IMR-90 (cell line): ENCODE measurements around the gene WDR53. TPM values are rescaled to one million over a fixed set of nuclear protein-coding genes. Genes with fewer than 3 reads are reported as not detected.
"Not testable (repeated sequence)": the region's sequence is repeated elsewhere in the genome, so short reads cannot be mapped to it uniquely, and the experiment has no call there.

ENCODE experiments used
- ATAC-seq: fragments of 200-7000 bp; cut with Tn5 transposase; 2 replicates; pipeline ENCODE4 v1.9.1; 2020; ENCODE audit warnings: low read depth, mild to moderate bottlenecking, moderate library complexity
- BruUV-seq: library from RNA; stranded (reverse); fragments of 400-500 nt; replicated peaks from 2 replicates; lab custom pipeline; 2021; lab: Mats Ljungman, UMichigan
- CTCF ChIA-PET: fragments of 300-600 bp; formaldehyde crosslinking; extraction: SDS; loops from one replicate; lab custom pipeline; 2021; ENCODE audit warnings: antibody characterized with exemption; lab: Yijun Ruan, JAX
- POLR2A ChIA-PET: fragments of 300-600 bp; sonication (Branson Sonifier 250); formaldehyde crosslinking; loops from one replicate; lab custom pipeline; 2022; ENCODE audit warnings: antibody characterized with exemption; ENCODE audit not compliant: unreplicated experiment; lab: Charles Lee
- DNase-seq: peaks from one replicate; pipeline ENCODE4 v3.0.0; 2013
- H2AFZ ChIP-seq: replicated peaks from 2 replicates; pipeline ENCODE3; 2013; ENCODE audit warnings: low read length, mild to moderate bottlenecking; ENCODE audit not compliant: poor library complexity
- H2AK5ac ChIP-seq: 2 replicates; pipeline ENCODE4 v1.6.1; 2013; ENCODE audit warnings: low read depth, low read length, inconsistent platforms
- H2AK9ac ChIP-seq: replicated peaks from 2 replicates; pipeline ENCODE3; 2013; ENCODE audit warnings: mild to moderate bottlenecking, low read depth, low read length, moderate library complexity; ENCODE audit not compliant: poor library complexity
- H2BK120ac ChIP-seq: 2 replicates; pipeline ENCODE4 v1.6.1; 2013; ENCODE audit warnings: low read depth, low read length, inconsistent platforms
- H2BK15ac ChIP-seq: 3 replicates; pipeline ENCODE4 v1.6.1; 2013; ENCODE audit warnings: low read depth, low read length, inconsistent platforms
- H2BK20ac ChIP-seq: 2 replicates; pipeline ENCODE4 v1.6.1; 2013; ENCODE audit warnings: low read depth, mild to moderate bottlenecking, inconsistent platforms, low read length, moderate library complexity
- H2BK5ac ChIP-seq: 2 replicates; pipeline ENCODE4 v1.6.1; 2013; ENCODE audit warnings: mild to moderate bottlenecking, low read depth, low read length, inconsistent platforms; ENCODE audit not compliant: poor library complexity, severe bottlenecking
- H3K14ac ChIP-seq: replicated peaks from 2 replicates; pipeline ENCODE4 v1.6.1; 2013; ENCODE audit warnings: low read depth, low read length, inconsistent platforms
- H3K18ac ChIP-seq: 2 replicates; pipeline ENCODE4 v1.6.1; 2013; ENCODE audit warnings: low read depth, low read length, control low read depth
- H3K23ac ChIP-seq: 2 replicates; pipeline ENCODE4 v1.6.1; 2013; ENCODE audit warnings: low read depth, low read length, inconsistent platforms
- H3K27ac ChIP-seq: 2 replicates; pipeline ENCODE4 v1.5.1; 2013; ENCODE audit warnings: mild to moderate bottlenecking, control low read depth, low read length; ENCODE audit not compliant: insufficient read depth
- H3K27me3 ChIP-seq: 2 replicates; pipeline ENCODE4 v1.6.1; 2013; ENCODE audit warnings: low read length; ENCODE audit not compliant: control insufficient read depth, insufficient read depth
- H3K36me3 ChIP-seq: 2 replicates; pipeline ENCODE4 v1.6.1; 2013; ENCODE audit warnings: low read length, mixed read lengths; ENCODE audit not compliant: control insufficient read depth, insufficient read depth
- H3K4ac ChIP-seq: 2 replicates; pipeline ENCODE4 v1.6.1; 2013; ENCODE audit warnings: low read depth, low read length, inconsistent platforms
- H3K4me1 ChIP-seq: 2 replicates; pipeline ENCODE4 v1.6.1; 2013; ENCODE audit warnings: low read length, mixed read lengths; ENCODE audit not compliant: control insufficient read depth, insufficient read depth
- H3K4me2 ChIP-seq: 2 replicates; pipeline ENCODE4 v1.6.1; 2013; ENCODE audit warnings: low read depth, mild to moderate bottlenecking, control low read depth, low read length, moderate library complexity
- H3K4me3 ChIP-seq: 2 replicates; pipeline ENCODE4 v1.5.1; 2013; ENCODE audit warnings: low read depth, mild to moderate bottlenecking, control low read depth, low read length, moderate library complexity; ENCODE audit not compliant: insufficient read depth
- H3K56ac ChIP-seq: 2 replicates; pipeline ENCODE4 v1.6.1; 2013; ENCODE audit warnings: low read length, inconsistent platforms; ENCODE audit not compliant: insufficient read depth; ENCODE audit errors: extremely low read depth
- H3K79me1 ChIP-seq, 2 experiments: 2 replicates each; pipeline ENCODE4 v1.6.1; 2013; ENCODE audit warnings: low read length in 2 of 2, inconsistent platforms in 1 of 2, low read depth in 1 of 2
- H3K9ac ChIP-seq: 2 replicates; pipeline ENCODE4 v1.6.1; 2013; ENCODE audit warnings: low read depth, low read length, control low read depth
- H3K9me1 ChIP-seq: 2 replicates; pipeline ENCODE4 v1.6.1; 2013; ENCODE audit warnings: low read length, inconsistent platforms; ENCODE audit not compliant: insufficient read depth
- H3K9me3 ChIP-seq: 2 replicates; pipeline ENCODE4 v1.6.1; 2013; ENCODE audit warnings: low read length; ENCODE audit not compliant: control insufficient read depth, insufficient read depth
- H4K20me1 ChIP-seq: 2 replicates; pipeline ENCODE4 v1.6.1; 2013; ENCODE audit warnings: low read length, inconsistent platforms; ENCODE audit not compliant: insufficient read depth
- H4K5ac ChIP-seq: 2 replicates; pipeline ENCODE4 v1.6.1; 2013; ENCODE audit warnings: mild to moderate bottlenecking, low read depth, low read length, control low read depth
- H4K8ac ChIP-seq, 2 experiments: 2 replicates each; pipeline ENCODE4 v1.6.1; 2013; ENCODE audit warnings: low read depth in 2 of 2, low read length in 2 of 2, control low read depth in 1 of 2, inconsistent platforms in 1 of 2
- H4K91ac ChIP-seq: 2 replicates; pipeline ENCODE4 v1.6.1; 2013; ENCODE audit warnings: low read depth, low read length, inconsistent platforms; ENCODE audit not compliant: insufficient read depth
- ELK1 ChIP-seq: fragments of 150-350 bp; IDR thresholded peaks from 2 replicates; pipeline ENCODE4 v1.6.1; 2016; ENCODE audit warnings: low read depth, mild to moderate bottlenecking, low read length, moderate library complexity, borderline replicate concordance
- FOS ChIP-seq: fragments of 150-350 bp; IDR thresholded peaks from 2 replicates; pipeline ENCODE4 v1.6.1; 2016; ENCODE audit warnings: low read depth, low read length
- MAFK ChIP-seq: IDR thresholded peaks from 2 replicates; pipeline ENCODE4 v1.6.1; 2012; ENCODE audit warnings: low read depth, low read length, improper control_type of control experiment
- WGBS, 2 experiments: methylation state at CpG; one replicate each; pipeline versions ENCODE4 v1.1.5 to v1.1.7; 2013; ENCODE audit warnings: missing lambda C conversion rate in 2 of 2; ENCODE audit not compliant: insufficient read length in 1 of 2; ENCODE audit errors: extremely low coverage in 2 of 2; 5-methylcytosine and 5-hydroxymethylcytosine counted together
- dilution Hi-C: fragments of 300-500 bp; cut with HindIII; formaldehyde crosslinking; loops from one replicate; pipeline ENCODE4 v1.14.3; 2018; ENCODE audit warnings: low sequenced_read_pairs; ENCODE audit not compliant: unreplicated experiment
- in situ Hi-C: fragments of 300-500 bp; cut with MboI; formaldehyde crosslinking; loops from 3 replicates; pipeline ENCODE4 v1.14.3; 2019; ENCODE audit warnings: low sequenced_read_pairs, inconsistent platforms, mixed read lengths
- intact Hi-C: fragments of 100-400 bp; cut with micrococcal nuclease; formaldehyde crosslinking; loops from 2 replicates; pipeline ENCODE4 v1.10.0; 2022
- polyA plus RNA-seq, 3 experiments: library from polyadenylated mRNA; depleted of rRNA; stranded (reverse); fragments of >200 nt; gene quantifications; 2 replicates each; pipeline ENCODE4 v1.2.3, GENCODE V29; 2012; ENCODE audit warnings: low replicate concordance in 1 of 3
- total RNA-seq: library from RNA; depleted of rRNA; stranded (reverse); fragments of >200 nt; gene quantifications from 2 replicates; pipeline ENCODE4 v1.2.3, GENCODE V29; 2012

Gene WDR53
- total and polyA plus RNA-seq, 2 of the 4 experiments (the other 2 are of a cell fraction), result 5.7 to 5.9 TPM

GRCh38 chr3:196513697-196514349, 54.5 kb downstream of the WDR53 start:
- H3K27me3 ChIP-seq, result no peaks in the 10 kb centered on the region
- H3K4me2 ChIP-seq, result peak overlapping the region; percentile 41; the same call in 1 of the 2 replicates
- no peak overlapping the region for H2AFZ ChIP-seq
- dilution Hi-C loops, result no loop called here
- H4K20me1 ChIP-seq, result no peaks in the 10 kb centered on the region
- no peak overlapping the region for H2BK5ac ChIP-seq
- 81% methylated on average over 4 of the region's 8 CpGs; no CpG with 5 or more reads in 1 of the 2 experiments for WGBS, 2 experiments
- 0 out of 2 replicates have a peak overlapping the region, but pooled peaks have one; percentile 3 for H2BK120ac ChIP-seq
- DNase-seq (peak; percentile 64), ATAC-seq (peak; percentile 87)
- no peaks in the 10 kb centered on the region for H3K79me1 ChIP-seq
- 0 out of 4 replicates have a peak overlapping the region, but pooled peaks of 1 of the 2 experiments have one; percentile 2 for H4K8ac ChIP-seq
- H2BK20ac ChIP-seq, result no peak overlapping the region
- no peaks in the 10 kb centered on the region for H3K36me3 ChIP-seq
- H3K9me3 ChIP-seq, result peaks cover 10% of the 10 kb centered on the region
- H3K23ac ChIP-seq, result no peak overlapping the region
- H4K5ac ChIP-seq, result no peak overlapping the region
- 0 out of 2 replicates have a peak overlapping the region, but pooled peaks have one; percentile 12 for H3K14ac ChIP-seq
- no peak overlapping the region for H3K4me3 ChIP-seq
- no peaks in the 10 kb centered on the region; the same call in 1 of the 2 replicates for H3K9me1 ChIP-seq
- no peak overlapping the region for H4K91ac ChIP-seq
- no peak overlapping the region for H3K9ac ChIP-seq
- no peak overlapping the region for H2AK5ac ChIP-seq
- no peak overlapping the region for H3K18ac ChIP-seq
- in situ Hi-C loops, result loop anchor here (10.0 kb wide), 1 partner anchor 439 kb away; no protein-coding TSS in a partner anchor
- H3K27ac ChIP-seq, result no peak overlapping the region
- no peaks in the 10 kb centered on the region; the same call in 1 of the 2 replicates for H3K4me1 ChIP-seq
- no TSS peak for BruUV-seq
- no peak overlapping the region for H2BK15ac ChIP-seq
- no peak overlapping the region for H3K4ac ChIP-seq
- H2AK9ac ChIP-seq, result no peak overlapping the region
- intact Hi-C loops, result no loop called here
- TF ChIP-seq ELK1 (no peak), FOS (peak; percentile 26; the same call in 1 of the 2 replicates), MAFK (no peak)
- no peak overlapping the region for H3K56ac ChIP-seq
- POLR2A ChIA-PET, result no interaction called here
- CTCF ChIA-PET, result interaction anchor here (0.6 kb wide), 1 partner anchor 231 kb away, joined by 6 read pairs; no protein-coding TSS in a partner anchor

- H4K8ac ChIP-seq, H2AK9ac ChIP-seq, CTCF ChIA-PET, H2AFZ ChIP-seq, H3K4me1 ChIP-seq, H3K79me1 ChIP-seq, H3K56ac ChIP-seq, H3K27ac ChIP-seq, H3K14ac ChIP-seq, H2BK120ac ChIP-seq, H4K5ac ChIP-seq, dilution Hi-C loops, ATAC-seq, H3K18ac ChIP-seq, H3K36me3 ChIP-seq, H3K9ac ChIP-seq, H2AK5ac ChIP-seq, H3K23ac ChIP-seq, H2BK20ac ChIP-seq, H3K4me3 ChIP-seq, H3K4ac ChIP-seq, BruUV-seq, POLR2A ChIA-PET, H2BK5ac ChIP-seq, H2BK15ac ChIP-seq, H3K4me2 ChIP-seq, H3K9me1 ChIP-seq, H4K91ac ChIP-seq, H4K20me1 ChIP-seq, H3K27me3 ChIP-seq, DNase-seq, H3K9me3 ChIP-seq, intact Hi-C loops: not testable (repeated sequence)
- WGBS, 2 experiments, result 85% methylated on average over 5 of the region's 15 CpGs; no CpG with 5 or more reads in 1 of the 2 experiments
- in situ Hi-C loops, result loop anchor here (10.0 kb wide), 1 partner anchor 437 kb away; no protein-coding TSS in a partner anchor
Observed at GRCh38 chr3:196511646-196512425, 56.5 kb downstream of the WDR53 start.
